ENCODE data around the gene CST6. TPM values are rescaled to one million over a fixed set of nuclear protein-coding genes. Genes with fewer than 3 reads are reported as not detected.

CST6 gene
- total and polyA plus RNA-seq, 2 of the 13 experiments (the other 11 are each of a cell fraction or from before 2014, with no cell fraction given): not detected

DNA sequence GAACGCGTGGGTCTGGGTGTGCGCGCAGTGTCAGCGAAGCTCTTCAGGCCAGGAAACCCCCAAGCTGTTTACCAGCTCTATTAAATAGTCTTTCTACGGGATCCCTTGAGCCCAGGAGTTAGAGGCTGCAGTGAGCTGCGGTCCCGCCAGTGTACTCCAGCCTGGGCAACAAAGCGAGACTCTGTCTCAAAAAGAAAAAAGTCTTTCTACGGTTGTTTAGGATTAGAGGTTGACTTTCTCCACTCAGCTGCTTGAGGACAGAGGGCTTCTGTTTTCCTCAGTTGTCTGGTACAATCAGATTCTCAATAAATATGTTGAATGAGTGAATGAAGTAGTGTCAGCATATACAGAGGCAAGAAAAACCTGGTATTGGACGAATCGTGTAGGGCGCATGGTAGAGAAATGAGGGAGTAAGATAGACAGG lies 49.7 kb upstream of the CST6 start:
- Histone ChIP-seq H3K4me2 (ENCODE audit: low read depth, low read length) (peak overlapping the region; percentile 98), H3K9ac (ENCODE audit: insufficient read depth, low read depth, low read length) (peak overlapping the region; percentile 98), H3K36me3 (replicated peaks in 1 of 2; ENCODE audit: control insufficient read depth in 1 of 2, insufficient read depth in 2 of 2, low read length in 2 of 2) (peaks cover 21 to 35% of the 10 kb centered on the region in 2 experiments), H3K79me2 (ENCODE audit: insufficient read depth, low read length) (peaks cover 22% of the 10 kb centered on the region), H2AFZ (ENCODE audit: low read length) (no peak overlapping the region), H3K4me3 (replicated peaks in 1 of 3; ENCODE audit: insufficient read depth in 1 of 3, low read depth in 2 of 3, low read length in 3 of 3) (peak overlapping the region; percentile 89 to 97 (median 97)), H3K4me1 (ENCODE audit: insufficient read depth, low read length) (peaks cover 53% of the 10 kb centered on the region), H3K27me3 (ENCODE audit: control insufficient read depth in 1 of 2, insufficient read depth in 2 of 2, low read length in 2 of 2) (no peaks in the 10 kb centered on the region; a peak in 1 of 5 replicates), H3K27ac (ENCODE audit: extremely low read length, insufficient read depth, low read length) (no peak overlapping the region), H3K9me3 (ENCODE audit: low read length) (no peaks in the 10 kb centered on the region), H4K20me1 (ENCODE audit: insufficient read depth, low read length) (no peaks in the 10 kb centered on the region)
- ATAC-seq (peak; percentile 32), DNase-seq (ENCODE audit: low spot score) (no peak), FAIRE-seq (no peak)
- in situ Hi-C loops (cut with HindIII; ENCODE audit: extremely low pct_ligation_motif_present, low pct_unique_long_range_greater_than_20kb) (no loop called here), intact Hi-C loops (cut with micrococcal nuclease; ENCODE audit: unreplicated experiment) (no loop called here)
- BruUV-seq (replicated peaks): TSS peak; percentile 62
- 5% methylated on average over 8 of the region's 13 CpGs for WGBS (ENCODE audit: low lambda C conversion rate)
- ChIA-PET CTCF (ENCODE audit: low intra/inter-chr PET ratio, low total read pairs) (interaction anchor here (1.1 kb wide), 1 partner anchor 78 kb away, joined by 3 read pairs; no protein-coding TSS in a partner anchor), POLR2A (interaction anchor here (0.6 to 1.4 kb wide), 4 partner anchors 34 to 283 kb away, joined by 3 to 5 read pairs (median 4); partner anchors contain the start of genes CFL1 and FIBP)
- TF ChIP-seq ZNF557 (CRISPR knock-in tag; IDR thresholded peaks at IDR 0.05) (no peak), FOXC1 (CRISPR knock-in tag; IDR thresholded peaks at IDR 0.05; ENCODE audit: borderline replicate concordance) (0 out of 2 replicates have a peak, but pooled peaks have one; percentile 9), ZNF205 (CRISPR knock-in tag; IDR thresholded peaks at IDR 0.05) (no peak), ZNF121 (CRISPR knock-in tag; IDR thresholded peaks at IDR 0.05) (0 out of 2 replicates have a peak, but pooled peaks have one; percentile 54)
- TF ChIP-seq, protein P1, sequence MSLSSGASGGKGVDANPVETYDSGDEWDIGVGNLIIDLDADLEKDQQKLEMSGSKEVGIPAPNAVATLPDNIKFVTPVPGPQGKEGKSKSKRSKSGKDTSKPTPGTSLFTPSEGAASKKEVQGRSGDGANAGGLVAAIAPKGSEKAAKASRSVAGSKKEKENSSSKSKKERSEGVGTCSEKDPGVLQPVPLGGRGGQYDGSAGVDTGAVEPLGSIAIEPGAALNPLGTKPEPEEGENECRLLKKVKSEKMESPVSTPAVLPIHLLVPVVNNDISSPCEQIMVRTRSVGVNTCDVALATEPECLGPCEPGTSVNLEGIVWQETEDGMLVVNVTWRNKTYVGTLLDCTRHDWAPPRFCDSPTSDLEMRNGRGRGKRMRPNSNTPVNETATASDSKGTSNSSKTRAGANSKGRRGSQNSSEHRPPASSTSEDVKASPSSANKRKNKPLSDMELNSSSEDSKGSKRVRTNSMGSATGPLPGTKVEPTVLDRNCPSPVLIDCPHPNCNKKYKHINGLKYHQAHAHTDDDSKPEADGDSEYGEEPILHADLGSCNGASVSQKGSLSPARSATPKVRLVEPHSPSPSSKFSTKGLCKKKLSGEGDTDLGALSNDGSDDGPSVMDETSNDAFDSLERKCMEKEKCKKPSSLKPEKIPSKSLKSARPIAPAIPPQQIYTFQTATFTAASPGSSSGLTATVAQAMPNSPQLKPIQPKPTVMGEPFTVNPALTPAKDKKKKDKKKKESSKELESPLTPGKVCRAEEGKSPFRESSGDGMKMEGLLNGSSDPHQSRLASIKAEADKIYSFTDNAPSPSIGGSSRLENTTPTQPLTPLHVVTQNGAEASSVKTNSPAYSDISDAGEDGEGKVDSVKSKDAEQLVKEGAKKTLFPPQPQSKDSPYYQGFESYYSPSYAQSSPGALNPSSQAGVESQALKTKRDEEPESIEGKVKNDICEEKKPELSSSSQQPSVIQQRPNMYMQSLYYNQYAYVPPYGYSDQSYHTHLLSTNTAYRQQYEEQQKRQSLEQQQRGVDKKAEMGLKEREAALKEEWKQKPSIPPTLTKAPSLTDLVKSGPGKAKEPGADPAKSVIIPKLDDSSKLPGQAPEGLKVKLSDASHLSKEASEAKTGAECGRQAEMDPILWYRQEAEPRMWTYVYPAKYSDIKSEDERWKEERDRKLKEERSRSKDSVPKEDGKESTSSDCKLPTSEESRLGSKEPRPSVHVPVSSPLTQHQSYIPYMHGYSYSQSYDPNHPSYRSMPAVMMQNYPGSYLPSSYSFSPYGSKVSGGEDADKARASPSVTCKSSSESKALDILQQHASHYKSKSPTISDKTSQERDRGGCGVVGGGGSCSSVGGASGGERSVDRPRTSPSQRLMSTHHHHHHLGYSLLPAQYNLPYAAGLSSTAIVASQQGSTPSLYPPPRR (CRISPR knock-in tag; IDR thresholded peaks at IDR 0.05; ENCODE audit: borderline replicate concordance): 0 out of 2 replicates have a peak, but pooled peaks have one; percentile 3

Measured in HepG2 (cell line).